OCI-LY7 (cell line): Measurements from ENCODE around the gene IMPACT. TPM values are rescaled to one million over a fixed set of nuclear protein-coding genes. Genes with fewer than 3 reads are reported as not detected.

Experiments used
- BruUV-seq: library from RNA; stranded (reverse); fragments of 400-500 nt; replicated peaks from 2 replicates; lab custom pipeline; 2021; lab: Mats Ljungman, UMichigan
- CTCF ChIA-PET: fragments of 300-600 bp; sonication (Branson Sonifier 250); formaldehyde crosslinking; loops from one replicate; lab custom pipeline; 2022; ENCODE audit warnings: antibody characterized with exemption; ENCODE audit not compliant: unreplicated experiment; lab: Charles Lee
- POLR2A ChIA-PET: fragments of 300-600 bp; sonication (Branson Sonifier 250); formaldehyde crosslinking; loops from one replicate; lab custom pipeline; 2022; ENCODE audit warnings: antibody characterized with exemption; lab: Charles Lee
- DNase-seq: peaks from one replicate; pipeline ENCODE4 v3.0.0-alpha.2; 2015; ENCODE audit warnings: low spot score
- H2AFZ ChIP-seq: fragments of 200-600 bp; sonication (generic), shearing (Covaris generic); 2 replicates; pipeline ENCODE4 v1.6.1; 2014; ENCODE audit warnings: mild to moderate bottlenecking, antibody characterized with exemption, low read length, moderate library complexity
- H3K27ac ChIP-seq: fragments of 200-600 bp; sonication (generic); 2 replicates; pipeline ENCODE4 v1.5.1; 2014; ENCODE audit warnings: mixed run types, low read depth, mild to moderate bottlenecking, moderate library complexity, low read length, inconsistent platforms; ENCODE audit not compliant: poor library complexity, severe bottlenecking
- H3K36me3 ChIP-seq: fragments of 200-600 bp; sonication (generic); 2 replicates; pipeline ENCODE4 v1.6.1; 2014; ENCODE audit warnings: mild to moderate bottlenecking, antibody characterized with exemption, low read length, moderate library complexity, mixed read lengths; ENCODE audit not compliant: insufficient read depth
- H3K4me1 ChIP-seq: fragments of 200-600 bp; sonication (generic); 2 replicates; pipeline ENCODE4 v1.5.1; 2014; ENCODE audit warnings: mild to moderate bottlenecking, low read length; ENCODE audit not compliant: insufficient read depth, poor library complexity, severe bottlenecking
- H3K4me2 ChIP-seq: fragments of 200-600 bp; sonication (generic); 2 replicates; pipeline ENCODE4 v1.6.1; 2014; ENCODE audit warnings: mild to moderate bottlenecking, low read length
- H3K4me3 ChIP-seq: fragments of 200-600 bp; sonication (generic); 2 replicates; pipeline ENCODE4 v1.5.1; 2014; ENCODE audit warnings: mild to moderate bottlenecking, low read depth, low read length; ENCODE audit not compliant: poor library complexity, severe bottlenecking
- H3K79me2 ChIP-seq: fragments of 200-600 bp; sonication (generic); 2 replicates; pipeline ENCODE4 v1.6.1; 2016; ENCODE audit warnings: low read depth, mild to moderate bottlenecking, low read length, moderate library complexity, mixed read lengths; ENCODE audit not compliant: insufficient read depth
- H3K9me2 ChIP-seq: fragments of 200-600 bp; sonication (generic); 2 replicates; pipeline ENCODE4 v1.6.1; 2016; ENCODE audit warnings: mild to moderate bottlenecking, low read length, mixed read lengths; ENCODE audit not compliant: insufficient read depth
- H3K9me3 ChIP-seq: fragments of 200-600 bp; sonication (generic); 2 replicates; pipeline ENCODE4 v1.6.1; 2014; ENCODE audit warnings: mild to moderate bottlenecking, mixed run types, low read length, mixed read lengths
- H4K20me1 ChIP-seq: fragments of 200-600 bp; sonication (generic); 2 replicates; pipeline ENCODE4 v1.6.1; 2014; ENCODE audit warnings: mild to moderate bottlenecking, antibody characterized with exemption, low read length, moderate library complexity, mixed read lengths; ENCODE audit not compliant: insufficient read depth
- EZH2phosphoT487 ChIP-seq: fragments of 200-600 bp; sonication (generic); IDR thresholded peaks from 2 replicates; pipeline ENCODE4 v1.6.1; 2018; ENCODE audit warnings: low read depth, borderline replicate concordance, mild to moderate bottlenecking, mixed run types, antibody characterized with exemption, low read length, moderate library complexity, mixed read lengths
- intact Hi-C: fragments of 100-400 bp; cut with micrococcal nuclease; formaldehyde crosslinking; loops from one replicate; pipeline ENCODE4 v1.10.0; 2022; ENCODE audit not compliant: unreplicated experiment
- total RNA-seq, 2 experiments: library from RNA; depleted of rRNA in 1 of 2; stranded (reverse); fragments of >200 nt in 1 of 2; shearing (Covaris generic) in 1 of 2; gene quantifications; 2 replicates each; pipeline ENCODE4 v1.2.3, GENCODE V29; 2014 to 2022
- TF ChIP-seq, protein P1 (sequence below): fragments of 200-600 bp; sonication (generic); conservative IDR thresholded peaks from 2 replicates; pipeline ENCODE4 v1.5.1; 2014; ENCODE audit warnings: mild to moderate bottlenecking, antibody characterized with exemption, low read length, moderate library complexity, mixed read lengths

IMPACT gene
- total RNA-seq, 2 experiments from 2014 or later: not detected

DNA sequence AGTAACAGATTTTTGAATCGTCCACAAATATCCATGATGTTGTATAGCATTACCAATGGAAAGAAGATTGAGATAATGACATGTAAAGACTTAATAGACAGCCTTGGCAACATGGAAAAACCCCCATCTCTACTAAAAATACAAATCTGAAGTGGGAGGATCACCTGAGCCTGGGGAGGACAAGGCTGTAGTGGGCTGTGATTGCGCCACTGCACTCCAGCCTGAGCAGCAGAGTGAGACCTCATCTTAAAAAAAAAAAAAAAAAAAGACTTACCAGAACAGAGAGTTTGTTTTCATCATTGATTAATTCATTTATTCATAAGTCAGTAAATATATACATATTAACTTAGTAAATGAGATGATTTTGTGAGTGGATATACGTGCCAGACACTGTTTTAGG is 21.9 kb upstream of the IMPACT start:
- TF ChIP-seq, protein P1, sequence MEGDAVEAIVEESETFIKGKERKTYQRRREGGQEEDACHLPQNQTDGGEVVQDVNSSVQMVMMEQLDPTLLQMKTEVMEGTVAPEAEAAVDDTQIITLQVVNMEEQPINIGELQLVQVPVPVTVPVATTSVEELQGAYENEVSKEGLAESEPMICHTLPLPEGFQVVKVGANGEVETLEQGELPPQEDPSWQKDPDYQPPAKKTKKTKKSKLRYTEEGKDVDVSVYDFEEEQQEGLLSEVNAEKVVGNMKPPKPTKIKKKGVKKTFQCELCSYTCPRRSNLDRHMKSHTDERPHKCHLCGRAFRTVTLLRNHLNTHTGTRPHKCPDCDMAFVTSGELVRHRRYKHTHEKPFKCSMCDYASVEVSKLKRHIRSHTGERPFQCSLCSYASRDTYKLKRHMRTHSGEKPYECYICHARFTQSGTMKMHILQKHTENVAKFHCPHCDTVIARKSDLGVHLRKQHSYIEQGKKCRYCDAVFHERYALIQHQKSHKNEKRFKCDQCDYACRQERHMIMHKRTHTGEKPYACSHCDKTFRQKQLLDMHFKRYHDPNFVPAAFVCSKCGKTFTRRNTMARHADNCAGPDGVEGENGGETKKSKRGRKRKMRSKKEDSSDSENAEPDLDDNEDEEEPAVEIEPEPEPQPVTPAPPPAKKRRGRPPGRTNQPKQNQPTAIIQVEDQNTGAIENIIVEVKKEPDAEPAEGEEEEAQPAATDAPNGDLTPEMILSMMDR: no peak
- TF ChIP-seq EZH2phosphoT487: no peak
- intact Hi-C loops: no loop called here
- H3K4me1 ChIP-seq: no peaks in the 10 kb centered on the region
- no TSS peak for BruUV-seq
- no peak overlapping the region for H3K4me3 ChIP-seq
- no peak overlapping the region for H2AFZ ChIP-seq
- POLR2A ChIA-PET: no interaction called here
- DNase-seq: no peak
- H3K9me3 ChIP-seq: no peaks in the 10 kb centered on the region
- no peak overlapping the region for H3K27ac ChIP-seq
- no peaks in the 10 kb centered on the region for H3K79me2 ChIP-seq
- H4K20me1 ChIP-seq: no peaks in the 10 kb centered on the region
- no peaks in the 10 kb centered on the region for H3K36me3 ChIP-seq
- H3K9me2 ChIP-seq: no peaks in the 10 kb centered on the region
- CTCF ChIA-PET: no interaction called here
- H3K4me2 ChIP-seq: no peak overlapping the region

DNA sequence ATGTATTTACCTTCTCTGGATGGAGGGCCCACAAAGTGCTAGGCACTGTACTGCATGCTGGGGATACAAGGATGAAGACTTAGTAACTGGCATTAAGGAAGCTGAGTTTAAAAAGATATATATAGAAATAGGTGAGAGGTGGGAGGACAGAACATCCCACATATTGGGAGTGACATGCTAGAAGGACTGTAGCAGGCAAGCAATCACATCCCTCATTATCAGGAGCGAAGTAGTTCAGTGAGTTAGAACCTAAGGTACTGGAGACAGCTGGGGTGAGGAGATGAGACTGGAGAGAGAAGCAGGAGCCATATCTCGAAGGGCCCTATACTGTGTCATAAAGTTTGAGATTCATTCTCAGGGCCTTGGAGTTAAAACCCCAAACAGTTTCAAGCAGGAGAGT is 18.0 kb upstream of the IMPACT start:
- Histone ChIP-seq H3K9me2 (no peaks in the 10 kb centered on the region), H3K79me2 (no peaks in the 10 kb centered on the region), H4K20me1 (no peaks in the 10 kb centered on the region), H3K9me3 (no peaks in the 10 kb centered on the region), H3K4me2 (no peak overlapping the region), H3K36me3 (no peaks in the 10 kb centered on the region), H3K4me3 (no peak overlapping the region), H3K4me1 (no peaks in the 10 kb centered on the region), H2AFZ (no peak overlapping the region), H3K27ac (no peak overlapping the region)
- no peak for DNase-seq
- ChIA-PET POLR2A (interaction anchor here (1.4 kb wide), 1 partner anchor 21 kb away, joined by 4 read pairs; no protein-coding TSS in a partner anchor), CTCF (no interaction called here)
- BruUV-seq: no TSS peak
- TF ChIP-seq EZH2phosphoT487: no peak
- TF ChIP-seq, protein P1: no peak
- intact Hi-C loops: no loop called here

DNA sequence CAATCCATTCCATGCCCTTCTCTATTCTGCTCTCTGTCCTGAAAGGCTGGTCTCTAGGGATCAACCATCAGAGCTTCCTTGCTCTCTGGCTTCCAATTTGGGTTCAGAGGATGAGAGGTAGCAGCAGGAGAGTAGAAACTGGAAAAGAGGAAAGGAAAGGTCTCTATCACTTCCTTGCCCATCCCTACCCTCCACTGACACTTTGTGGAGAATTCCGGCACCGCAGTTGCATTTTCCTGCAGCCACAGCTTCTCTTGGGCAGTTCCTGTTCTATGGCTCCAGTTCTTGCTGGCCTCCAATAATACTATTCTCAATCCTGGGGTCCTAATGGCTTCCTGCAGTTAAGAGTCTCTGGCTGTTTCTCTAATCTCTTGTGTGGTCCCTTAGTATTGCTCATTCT is 13.3 kb upstream of the IMPACT start:
- POLR2A ChIA-PET: no interaction called here
- H3K27ac ChIP-seq: no peak overlapping the region
- intact Hi-C loops: no loop called here

More for the DNA sequence above, 13.3 kb upstream of the IMPACT start:
- Histone ChIP-seq H3K36me3 (no peaks in the 10 kb centered on the region), H3K9me3 (no peaks in the 10 kb centered on the region), H2AFZ (no peak overlapping the region), H3K4me3 (no peak overlapping the region), H3K4me2 (no peak overlapping the region), H4K20me1 (no peaks in the 10 kb centered on the region), H3K4me1 (no peaks in the 10 kb centered on the region), H3K9me2 (no peaks in the 10 kb centered on the region), H3K79me2 (no peaks in the 10 kb centered on the region)
- BruUV-seq: no TSS peak
- CTCF ChIA-PET: no interaction called here
- no peak for TF ChIP-seq EZH2phosphoT487
- TF ChIP-seq, protein P1: no peak
- no peak for DNase-seq
